GM23338 (cell line): ENCODE measurements around the gene TPCN2. TPM values are rescaled to one million over a fixed set of nuclear protein-coding genes. Genes with fewer than 3 reads are reported as not detected.

Experiments
- ATAC-seq: fragments of 200-7000 bp; cut with Tn5 transposase; 3 replicates; pipeline ENCODE4 v1.9.1; 2020
- DNase-seq: peaks from one replicate; pipeline ENCODE4 v3.0.0-alpha.2; 2015; ENCODE audit warnings: low spot score
- H2AFZ ChIP-seq: fragments of 200-600 bp; sonication (generic); 2 replicates; pipeline ENCODE4 v1.8.0; 2016; ENCODE audit warnings: antibody characterized with exemption, mild to moderate bottlenecking, moderate library complexity
- H3F3A ChIP-seq: fragments of 200-600 bp; sonication (generic); replicated peaks from 2 replicates; pipeline ENCODE4 v1.8.0; 2017; ENCODE audit warnings: antibody characterized with exemption, mixed run types, low read depth
- H3K27ac ChIP-seq: fragments of 200-600 bp; sonication (generic); 2 replicates; pipeline ENCODE4 v1.6.1; 2016; ENCODE audit warnings: low read depth
- H3K27me3 ChIP-seq: fragments of 200-600 bp; sonication (generic); 2 replicates; pipeline ENCODE4 v1.8.0; 2016; ENCODE audit warnings: mild to moderate bottlenecking, mixed run types, moderate library complexity; ENCODE audit not compliant: insufficient read depth
- H3K36me3 ChIP-seq: fragments of 200-600 bp; sonication (generic); 2 replicates; pipeline ENCODE4 v1.8.0; 2016; ENCODE audit warnings: mild to moderate bottlenecking; ENCODE audit not compliant: insufficient read depth
- H3K4me1 ChIP-seq: fragments of 200-600 bp; sonication (generic); 2 replicates; pipeline ENCODE4 v1.8.0; 2016; ENCODE audit warnings: mild to moderate bottlenecking, moderate library complexity; ENCODE audit not compliant: insufficient read depth
- H3K4me2 ChIP-seq: fragments of 200-600 bp; sonication (generic); 2 replicates; pipeline ENCODE4 v1.7.1; 2017; ENCODE audit warnings: mixed run types
- H3K4me3 ChIP-seq: fragments of 200-600 bp; sonication (generic); 2 replicates; pipeline ENCODE4 v1.6.1; 2016; ENCODE audit warnings: mixed run types
- H3K79me2 ChIP-seq: fragments of 200-600 bp; sonication (generic); replicated peaks from 2 replicates; pipeline ENCODE4 v1.8.0; 2017; ENCODE audit warnings: mild to moderate bottlenecking; ENCODE audit not compliant: insufficient read depth
- H3K9me2 ChIP-seq: fragments of 200-600 bp; sonication (generic); 2 replicates; pipeline ENCODE4 v1.8.0; 2017; ENCODE audit not compliant: insufficient read depth
- H4K20me1 ChIP-seq: fragments of 200-600 bp; sonication (generic); replicated peaks from 2 replicates; pipeline ENCODE4 v1.8.0; 2017; ENCODE audit warnings: mild to moderate bottlenecking; ENCODE audit not compliant: insufficient read depth
- H3K27ac Mint-ChIP-seq: 2 replicates; pipeline ENCODE4 v1.8.0; 2020; ENCODE audit warnings: inconsistent platforms, mild to moderate bottlenecking, moderate library complexity, mixed read lengths
- H3K27me3 Mint-ChIP-seq: 3 replicates; pipeline ENCODE4 v1.8.0; 2022; ENCODE audit warnings: low read depth, mild to moderate bottlenecking, moderate library complexity, mixed read lengths, inconsistent platforms; ENCODE audit not compliant: insufficient read depth, poor library complexity
- H3K36me3 Mint-ChIP-seq: 3 replicates; pipeline ENCODE4 v1.8.0; 2021; ENCODE audit warnings: low read depth, mild to moderate bottlenecking, inconsistent platforms, moderate library complexity, mixed read lengths
- H3K4me1 Mint-ChIP-seq: 3 replicates; pipeline ENCODE4 v1.8.0; 2020; ENCODE audit warnings: mild to moderate bottlenecking, inconsistent platforms, mixed read lengths
- H3K4me3 Mint-ChIP-seq: 3 replicates; pipeline ENCODE4 v1.8.0; 2021; ENCODE audit warnings: moderate library complexity, mild to moderate bottlenecking, inconsistent platforms, mixed read lengths
- H3K9me3 Mint-ChIP-seq: 3 replicates; pipeline ENCODE4 v1.8.0; 2020; ENCODE audit warnings: moderate library complexity, mild to moderate bottlenecking, inconsistent platforms, mixed read lengths
- CREB1 ChIP-seq: fragments of 250-450 bp; sonication (Bioruptor Pico); IDR thresholded peaks from 2 replicates; pipeline ENCODE4 v1.5.0; 2020; ENCODE audit warnings: low read depth, mild to moderate bottlenecking, moderate library complexity
- CTCF ChIP-seq, 2 experiments: fragments of 200-600 bp in 1 of 2; sonication (generic) in 1 of 2; conservative IDR thresholded peaks; 2 replicates each; pipeline versions ENCODE4 v1.5.1 to v1.6.1; 2016 to 2017; ENCODE audit warnings: antibody characterized with exemption in 2 of 2, low read depth in 2 of 2, mild to moderate bottlenecking in 2 of 2, moderate library complexity in 1 of 2
- ETS1 ChIP-seq: IDR thresholded peaks from 2 replicates; pipeline ENCODE4 v1.6.1; 2016; ENCODE audit warnings: antibody characterized with exemption
- EZH2 ChIP-seq: fragments of 200-600 bp; sonication (generic); IDR thresholded peaks from one replicate; pipeline ENCODE4 v1.8.0; 2017; ENCODE audit warnings: antibody characterized with exemption, mild to moderate bottlenecking, low read depth; ENCODE audit not compliant: unreplicated experiment
- EZH2phosphoT487 ChIP-seq: fragments of 200-600 bp; sonication (generic); IDR thresholded peaks from one replicate; pipeline ENCODE4 v1.8.1; 2018; ENCODE audit warnings: antibody characterized with exemption; ENCODE audit not compliant: unreplicated experiment
- NANOG ChIP-seq: IDR thresholded peaks from 2 replicates; pipeline ENCODE4 v1.6.1; 2016; ENCODE audit warnings: antibody characterized with exemption, borderline replicate concordance
- POLR2AphosphoS5 ChIP-seq: IDR thresholded peaks from 2 replicates; pipeline ENCODE4 v1.6.1; 2016; ENCODE audit warnings: antibody characterized with exemption, low read depth
- REST ChIP-seq: IDR thresholded peaks from one replicate; pipeline ENCODE4 v1.6.1; 2018; ENCODE audit warnings: antibody characterized with exemption; ENCODE audit not compliant: unreplicated experiment
- ZNF114 ChIP-seq: fragments of 250-450 bp; sonication (Bioruptor Pico); IDR thresholded peaks from 2 replicates; pipeline ENCODE4 v1.5.0; 2020; ENCODE audit warnings: mild to moderate bottlenecking, moderate library complexity
- ZNF331 ChIP-seq: fragments of 250-450 bp; sonication (Bioruptor Pico); IDR thresholded peaks from 2 replicates; pipeline ENCODE4 v1.5.0; 2020; ENCODE audit warnings: low read depth, mild to moderate bottlenecking, moderate library complexity
- polyA plus RNA-seq: library from polyadenylated mRNA; unstranded; fragments of >200 nt; fragmentation: Nextera tagmentation; extraction: Ambion mirVana; gene quantifications from 2 replicates; pipeline ENCODE4 v1.2.1, GENCODE V29; 2016
- total RNA-seq: library from RNA; depleted of rRNA; stranded (reverse); fragments of >200 nt; shearing (Covaris generic); gene quantifications from 2 replicates; pipeline ENCODE4 v1.2.3, GENCODE V29; 2014

Gene TPCN2
- total and polyA plus RNA-seq, 2 experiments from 2014 or later = 5.8 to 14.7 TPM

- no peak for TF ChIP-seq ETS1
These were observed 65.1 kb downstream of the TPCN2 start (continued) for GRCh38 chr11:69113646-69114340.

GRCh38 chr11:69114362-69114761, 65.6 kb downstream of the TPCN2 start:
- no peaks in the 10 kb centered on the region for H3K9me2 ChIP-seq
- no peaks in the 10 kb centered on the region for H4K20me1 ChIP-seq
- Mint-ChIP-seq H3K36me3 (peaks cover 3% of the 10 kb centered on the region; the same call in 2 of the 3 replicates), H3K27ac (no peak overlapping the region), H3K4me3 (no peak overlapping the region), H3K4me1 (no peaks in the 10 kb centered on the region), H3K9me3 (peaks cover 21% of the 10 kb centered on the region), H3K27me3 (peaks cover 9% of the 10 kb centered on the region)
- H2AFZ ChIP-seq = no peak overlapping the region
- no peak overlapping the region for H3K4me2 ChIP-seq
- H3K4me1 ChIP-seq = no peaks in the 10 kb centered on the region
- ATAC-seq (no peak), DNase-seq (no peak)
- H3K4me3 ChIP-seq = no peak overlapping the region
- no peak overlapping the region for H3K27ac ChIP-seq
- H3K27me3 ChIP-seq = no peaks in the 10 kb centered on the region
- no peak for TF ChIP-seq EZH2phosphoT487
- no peak for TF ChIP-seq CTCF (conservative IDR thresholded peaks at IDR 0.05; ENCODE audit: low read depth in 2 of 2)
- H3K36me3 ChIP-seq = no peaks in the 10 kb centered on the region
- H3F3A ChIP-seq = no peaks in the 10 kb centered on the region
- no peaks in the 10 kb centered on the region for H3K79me2 ChIP-seq

- H3K27me3 Mint-ChIP-seq = peaks cover 9% of the 10 kb centered on the region
- no peak overlapping the region for H2AFZ ChIP-seq
- H3K4me3 ChIP-seq = no peak overlapping the region
- H3K27ac ChIP-seq = no peak overlapping the region
- no peak overlapping the region for H3K4me3 Mint-ChIP-seq
- no peak overlapping the region for H3K27ac Mint-ChIP-seq
- H4K20me1 ChIP-seq = no peaks in the 10 kb centered on the region
- H3K4me1 Mint-ChIP-seq = no peaks in the 10 kb centered on the region
- H3K79me2 ChIP-seq = no peaks in the 10 kb centered on the region
- H3K4me1 ChIP-seq = no peaks in the 10 kb centered on the region
- no peaks in the 10 kb centered on the region for H3K36me3 ChIP-seq
- ATAC-seq = no peak
- H3K4me2 ChIP-seq = no peak overlapping the region
- peaks cover 20% of the 10 kb centered on the region for H3K9me3 Mint-ChIP-seq
- no peak for TF ChIP-seq ETS1
- TF ChIP-seq NANOG = no peak
- TF ChIP-seq ZNF114 = no peak
- no peak for TF ChIP-seq CREB1 (CRISPR knock-in tag)
- no peak for TF ChIP-seq EZH2phosphoT487
- no peak for TF ChIP-seq ZNF331 (CRISPR knock-in tag)
- no peak for TF ChIP-seq EZH2
- TF ChIP-seq POLR2AphosphoS5 = no peak
- TF ChIP-seq CTCF (conservative IDR thresholded peaks at IDR 0.05; ENCODE audit: low read depth in 2 of 2) = no peak
- no peak for TF ChIP-seq REST
- H3K36me3 Mint-ChIP-seq = peaks cover 3% of the 10 kb centered on the region; the same call in 2 of the 3 replicates
- H3K9me2 ChIP-seq = no peaks in the 10 kb centered on the region
- H3F3A ChIP-seq = no peaks in the 10 kb centered on the region
- no peak for DNase-seq
- H3K27me3 ChIP-seq = no peaks in the 10 kb centered on the region
These were observed 66.2 kb downstream of the TPCN2 start for GRCh38 chr11:69114811-69115523.
